Fibroblast of lung (primary cell): ENCODE data around the gene GNB5. TPM values are rescaled to one million over a fixed set of nuclear protein-coding genes. Genes with fewer than 3 reads are reported as not detected.
A peak's percentile ranks its signal among the peaks of the same experiment; 100 is the strongest.

Source experiments
- DNase-seq, 2 donors: peaks; one replicate each; pipeline versions ENCODE4 v3.0.0 to v3.0.0-alpha.2; 2010; ENCODE audit warnings: low read depth in 2 of 2
- H2AFZ ChIP-seq: 2 replicates; pipeline ENCODE4 v1.5.1; 2012; ENCODE audit warnings: low read length, control low read depth, inconsistent platforms
- H3K27ac ChIP-seq: 2 replicates; pipeline ENCODE4 v1.5.1; 2011; ENCODE audit warnings: low read length, control low read depth; ENCODE audit not compliant: insufficient read depth
- H3K27me3 ChIP-seq: 2 replicates; pipeline ENCODE4 v1.5.1; 2011; ENCODE audit warnings: mild to moderate bottlenecking, low read length; ENCODE audit not compliant: control insufficient read depth, insufficient read depth
- H3K36me3 ChIP-seq: 2 replicates; pipeline ENCODE4 v1.5.1; 2011; ENCODE audit warnings: low read length; ENCODE audit not compliant: control insufficient read depth, insufficient read depth
- H3K4me1 ChIP-seq: 2 replicates; pipeline ENCODE4 v1.5.1; 2011; ENCODE audit warnings: low read length; ENCODE audit not compliant: control insufficient read depth, insufficient read depth; ENCODE audit errors: extremely low read depth
- H3K4me2 ChIP-seq: 2 replicates; pipeline ENCODE4 v1.5.1; 2011; ENCODE audit warnings: low read length, control low read depth; ENCODE audit not compliant: insufficient read depth; ENCODE audit errors: extremely low read depth
- H3K4me3 ChIP-seq, 4 experiments: fragments of 200-600 bp in 1 of 4; sonication (generic) in 1 of 4; replicated peaks in 1 of 4; 2 replicates each; pipeline ENCODE4 v1.5.1; 2011 to 2016; ENCODE audit warnings: low read length in 4 of 4, low read depth in 3 of 4, mild to moderate bottlenecking in 3 of 4, control low read depth in 2 of 4, inconsistent platforms in 1 of 4, mixed read lengths in 1 of 4; ENCODE audit not compliant: insufficient read depth in 1 of 4; ENCODE audit errors: control extremely low read depth in 1 of 4
- H3K79me2 ChIP-seq: 2 replicates; pipeline ENCODE4 v1.5.1; 2012; ENCODE audit warnings: mild to moderate bottlenecking, low read length, inconsistent platforms; ENCODE audit not compliant: control insufficient read depth, insufficient read depth
- H3K9ac ChIP-seq: 2 replicates; pipeline ENCODE4 v1.5.1; 2011; ENCODE audit warnings: mild to moderate bottlenecking, low read length, control low read depth; ENCODE audit not compliant: insufficient read depth
- H3K9me3 ChIP-seq: 2 replicates; pipeline ENCODE4 v1.5.1; 2012; ENCODE audit warnings: low read depth, low read length; ENCODE audit not compliant: control insufficient read depth, insufficient read depth
- H4K20me1 ChIP-seq: 2 replicates; pipeline ENCODE4 v1.5.1; 2011; ENCODE audit warnings: low read length; ENCODE audit not compliant: control insufficient read depth, insufficient read depth; ENCODE audit errors: extremely low read depth
- CTCF ChIP-seq, 2 donors: IDR thresholded peaks in 1 of 2; conservative IDR thresholded peaks in 1 of 2; 1 replicate in 1 of 2; 2 replicates in 1 of 2; pipeline ENCODE4 v1.5.1; 2011 to 2012; ENCODE audit warnings: low read length in 2 of 2, control low read depth in 1 of 2, inconsistent platforms in 1 of 2, low read depth in 1 of 2, mild to moderate bottlenecking in 1 of 2
- EZH2 ChIP-seq: IDR thresholded peaks from 2 replicates; pipeline ENCODE4 v1.5.1; 2012; ENCODE audit warnings: low read length, control low read depth, mild to moderate bottlenecking; ENCODE audit errors: missing control alignments
- polyA plus RNA-seq, 2 donors: library from polyadenylated mRNA; depleted of rRNA in 1 of 2; stranded (reverse) in 1 of 2; unstranded in 1 of 2; fragments of >200 nt; gene quantifications; 2 replicates each; pipeline ENCODE4 v1.2.1, GENCODE V29; 2011 to 2012; ENCODE audit warnings: missing spikeins in 1 of 2
- total RNA-seq: library from RNA; depleted of rRNA; stranded (reverse); fragments of >200 nt; gene quantifications from 2 replicates; pipeline ENCODE4 v1.2.1, GENCODE V29; 2014

The GNB5 gene
- total and polyA plus RNA-seq, 2 donors (not counting 1 experiment from before 2014, with no cell fraction given), result 44.0 to 52.2 TPM

- no peaks in the 10 kb centered on the region for H3K27me3 ChIP-seq
- TF ChIP-seq CTCF (conservative IDR thresholded peaks at IDR 0.05 in 1 of 2, IDR thresholded peaks at IDR 0.05 in 1 of 2; ENCODE audit: low read depth in 1 of 2, low read length in 2 of 2) (no peak), EZH2 (no peak)
- no peak overlapping the region for H3K9ac ChIP-seq
- no peak overlapping the region for H2AFZ ChIP-seq
- H3K4me3 ChIP-seq, result no peak overlapping the region
- H4K20me1 ChIP-seq, result no peaks in the 10 kb centered on the region
- no peaks in the 10 kb centered on the region for H3K79me2 ChIP-seq
- H3K4me2 ChIP-seq, result no peak overlapping the region
- H3K36me3 ChIP-seq, result no peaks in the 10 kb centered on the region
- peaks cover 8% of the 10 kb centered on the region for H3K4me1 ChIP-seq
- peak in 1 of 2 donors; percentile 19 for DNase-seq
- H3K9me3 ChIP-seq, result no peaks in the 10 kb centered on the region
- H3K27ac ChIP-seq, result no peak overlapping the region
These were observed 42.8 kb downstream of the GNB5 start for GRCh38 chr15:52148403-52148802.

- no peaks in the 10 kb centered on the region for H3K36me3 ChIP-seq
- TF ChIP-seq CTCF (conservative IDR thresholded peaks at IDR 0.05 in 1 of 2, IDR thresholded peaks at IDR 0.05 in 1 of 2; ENCODE audit: low read depth in 1 of 2, low read length in 2 of 2) (no peak), EZH2 (no peak)
- H3K4me1 ChIP-seq, result peaks cover 8% of the 10 kb centered on the region
- H3K79me2 ChIP-seq, result no peaks in the 10 kb centered on the region
- peak; percentile 58 to 59 for DNase-seq
- H3K9me3 ChIP-seq, result no peaks in the 10 kb centered on the region
- H3K27me3 ChIP-seq, result no peaks in the 10 kb centered on the region
- H2AFZ ChIP-seq, result no peak overlapping the region
- H3K9ac ChIP-seq, result no peak overlapping the region
- no peak overlapping the region for H3K4me2 ChIP-seq
- no peaks in the 10 kb centered on the region for H4K20me1 ChIP-seq
- H3K27ac ChIP-seq, result no peak overlapping the region
- no peak overlapping the region for H3K4me3 ChIP-seq
These were observed 44.4 kb downstream of the GNB5 start for GRCh38 chr15:52146776-52147175.

GRCh38 chr15:52146261-52146660 lies 44.9 kb downstream of the GNB5 start:
- Histone ChIP-seq H3K9me3 (no peaks in the 10 kb centered on the region), H3K27me3 (no peaks in the 10 kb centered on the region), H3K9ac (no peak overlapping the region), H3K4me3 (no peak overlapping the region), H2AFZ (no peak overlapping the region), H3K4me2 (no peak overlapping the region), H3K4me1 (peaks cover 8% of the 10 kb centered on the region), H3K79me2 (no peaks in the 10 kb centered on the region), H3K36me3 (no peaks in the 10 kb centered on the region), H3K27ac (no peak overlapping the region), H4K20me1 (no peaks in the 10 kb centered on the region)
- no peak for TF ChIP-seq CTCF (conservative IDR thresholded peaks at IDR 0.05 in 1 of 2, IDR thresholded peaks at IDR 0.05 in 1 of 2; ENCODE audit: low read depth in 1 of 2, low read length in 2 of 2)
- TF ChIP-seq EZH2, result no peak
- DNase-seq, result no peak
